H9 (cell line): ENCODE data around the gene MRRF. TPM values are rescaled to one million over a fixed set of nuclear protein-coding genes. Genes with fewer than 3 reads are reported as not detected.

Experiments used
- DNase-seq: peaks from one replicate; pipeline ENCODE4 v3.0.0-alpha.2; 2017
- H2AFZ ChIP-seq: one replicate; pipeline ENCODE4 v1.6.1; 2013; ENCODE audit warnings: mild to moderate bottlenecking, low read length, control low read depth, moderate library complexity
- H2AK5ac ChIP-seq: 2 replicates; pipeline ENCODE4 v1.6.1; 2013; ENCODE audit warnings: low read length, control low read depth, mixed read lengths; ENCODE audit not compliant: insufficient read length
- H2BK120ac ChIP-seq: one replicate; pipeline ENCODE4 v1.6.1; 2013; ENCODE audit warnings: low read depth, mild to moderate bottlenecking, low read length, control low read depth, inconsistent platforms; ENCODE audit not compliant: poor library complexity, severe bottlenecking
- H2BK12ac ChIP-seq: 2 replicates; pipeline ENCODE4 v1.6.1; 2013; ENCODE audit warnings: low read length, control low read depth, mixed read lengths, low read depth; ENCODE audit not compliant: insufficient read length
- H2BK15ac ChIP-seq: 2 replicates; pipeline ENCODE4 v1.6.1; 2013; ENCODE audit warnings: low read depth, low read length, control low read depth
- H2BK20ac ChIP-seq: one replicate; pipeline ENCODE4 v1.6.1; 2013; ENCODE audit warnings: low read depth, mild to moderate bottlenecking, low read length, control low read depth, inconsistent platforms; ENCODE audit not compliant: poor library complexity, severe bottlenecking
- H2BK5ac ChIP-seq: 2 replicates; pipeline ENCODE4 v1.6.1; 2013; ENCODE audit warnings: low read length, control low read depth, mixed read lengths; ENCODE audit not compliant: insufficient read length
- H3K14ac ChIP-seq: 2 replicates; pipeline ENCODE4 v1.6.1; 2013; ENCODE audit warnings: low read length, control low read depth; ENCODE audit not compliant: insufficient read depth
- H3K18ac ChIP-seq: 2 replicates; pipeline ENCODE4 v1.6.1; 2013; ENCODE audit warnings: low read depth, mild to moderate bottlenecking, mixed read lengths, low read length, control low read depth; ENCODE audit not compliant: insufficient read length
- H3K23ac ChIP-seq: 2 replicates; pipeline ENCODE4 v1.6.1; 2013; ENCODE audit warnings: low read length, control low read depth, mixed read lengths, low read depth; ENCODE audit not compliant: insufficient read length
- H3K23me2 ChIP-seq: 2 replicates; pipeline ENCODE4 v1.6.1; 2013; ENCODE audit warnings: low read depth, mild to moderate bottlenecking, mixed read lengths, low read length, control low read depth; ENCODE audit not compliant: insufficient read length, poor library complexity, severe bottlenecking
- H3K27ac ChIP-seq: 2 replicates; pipeline ENCODE4 v1.5.1; 2013; ENCODE audit warnings: low read length, control low read depth, mixed read lengths, low read depth; ENCODE audit not compliant: insufficient read length
- H3K27me3 ChIP-seq: 2 replicates; pipeline ENCODE4 v1.6.1; 2013; ENCODE audit warnings: low read length, control low read depth, inconsistent platforms; ENCODE audit not compliant: insufficient read depth
- H3K4ac ChIP-seq: 2 replicates; pipeline ENCODE4 v1.6.1; 2013; ENCODE audit warnings: low read depth, mild to moderate bottlenecking, control low read depth, inconsistent platforms, low read length, moderate library complexity
- H3K4me1 ChIP-seq: 2 replicates; pipeline ENCODE4 v1.6.1; 2013; ENCODE audit warnings: low read length, control low read depth, inconsistent platforms; ENCODE audit not compliant: insufficient read depth
- H3K4me2 ChIP-seq: 2 replicates; pipeline ENCODE4 v1.6.1; 2013; ENCODE audit warnings: low read length, control low read depth, mixed read lengths; ENCODE audit not compliant: insufficient read length, insufficient read depth
- H3K56ac ChIP-seq: 2 replicates; pipeline ENCODE4 v1.6.1; 2013; ENCODE audit warnings: low read depth, mild to moderate bottlenecking, mixed read lengths, low read length, control low read depth; ENCODE audit not compliant: insufficient read length
- H3K79me1 ChIP-seq: 2 replicates; pipeline ENCODE4 v1.6.1; 2013; ENCODE audit warnings: low read depth, mild to moderate bottlenecking, moderate library complexity, low read length, control low read depth, inconsistent platforms; ENCODE audit not compliant: insufficient read depth, poor library complexity, severe bottlenecking
- H3K79me2 ChIP-seq: 2 replicates; pipeline ENCODE4 v1.6.1; 2013; ENCODE audit warnings: low read length, control low read depth, inconsistent platforms; ENCODE audit not compliant: insufficient read depth
- H3K9ac ChIP-seq: 2 replicates; pipeline ENCODE4 v1.6.1; 2013; ENCODE audit warnings: low read length, control low read depth, mixed read lengths; ENCODE audit not compliant: insufficient read length; ENCODE audit errors: extremely low read depth
- H3K9me3 ChIP-seq: one replicate; pipeline ENCODE4 v1.6.1; 2013; ENCODE audit warnings: low read depth, low read length, inconsistent platforms; ENCODE audit not compliant: control insufficient read depth
- H3T11ph ChIP-seq: one replicate; pipeline ENCODE4 v1.6.1; 2013; ENCODE audit warnings: mild to moderate bottlenecking, low read length, control low read depth, inconsistent platforms
- H4K20me1 ChIP-seq: one replicate; pipeline ENCODE4 v1.6.1; 2013; ENCODE audit not compliant: control insufficient read depth, insufficient read length, insufficient read depth
- H4K5ac ChIP-seq: 2 replicates; pipeline ENCODE4 v1.6.1; 2013; ENCODE audit warnings: low read depth, mild to moderate bottlenecking, mixed read lengths, low read length, control low read depth; ENCODE audit not compliant: insufficient read length
- H4K8ac ChIP-seq: replicated peaks from 2 replicates; pipeline ENCODE4 v1.6.1; 2013; ENCODE audit warnings: low read length, control low read depth, mixed read lengths, low read depth; ENCODE audit not compliant: insufficient read length
- H4K91ac ChIP-seq: 2 replicates; pipeline ENCODE4 v1.6.1; 2013; ENCODE audit warnings: low read depth, mild to moderate bottlenecking, moderate library complexity, mixed read lengths, low read length, control low read depth; ENCODE audit not compliant: insufficient read length
- H3K27ac Mint-ChIP-seq, 3 experiments: 2 replicates in 2 of 3; 3 replicates in 1 of 3; pipeline ENCODE4 v1.8.0; 2020 to 2021; ENCODE audit warnings: mixed read lengths in 3 of 3, mild to moderate bottlenecking in 1 of 3, moderate library complexity in 1 of 3
- H3K27me3 Mint-ChIP-seq: 2 replicates; pipeline ENCODE4 v1.8.0; 2021; ENCODE audit warnings: low read depth, mild to moderate bottlenecking, moderate library complexity, mixed read lengths
- H3K36me3 Mint-ChIP-seq, 3 experiments: 2 replicates in 2 of 3; 3 replicates in 1 of 3; pipeline ENCODE4 v1.8.0; 2020 to 2021; ENCODE audit warnings: low read depth in 3 of 3, mixed read lengths in 3 of 3; ENCODE audit not compliant: insufficient read depth in 1 of 3
- H3K4me1 Mint-ChIP-seq, 2 experiments: 2 replicates each; pipeline ENCODE4 v1.8.0; 2020; ENCODE audit warnings: mixed read lengths in 2 of 2
- H3K4me3 Mint-ChIP-seq, 2 experiments: 2 replicates in 1 of 2; 3 replicates in 1 of 2; pipeline ENCODE4 v1.8.0; 2020 to 2021; ENCODE audit warnings: mild to moderate bottlenecking in 2 of 2, mixed read lengths in 2 of 2, moderate library complexity in 1 of 2
- H3K9me3 Mint-ChIP-seq, 2 experiments: 2 replicates in 1 of 2; 3 replicates in 1 of 2; pipeline ENCODE4 v1.8.0; 2020; ENCODE audit warnings: mild to moderate bottlenecking in 2 of 2, mixed read lengths in 2 of 2, moderate library complexity in 1 of 2
- CTCF ChIP-seq: fragments of 200-600 bp; sonication (generic); conservative IDR thresholded peaks from 3 replicates; pipeline ENCODE4 v1.8.0; 2021; ENCODE audit warnings: antibody characterized with exemption, mild to moderate bottlenecking
- WGBS: extraction: QIAGEN DNeasy Blood & Tissue Kit; methylation state at CpG from one replicate; pipeline ENCODE4 v1.1.7; 2013; ENCODE audit warnings: missing lambda C conversion rate, low lambda C conversion rate, mixed read lengths; ENCODE audit not compliant: insufficient read length; ENCODE audit errors: extremely low coverage; 5-methylcytosine and 5-hydroxymethylcytosine counted together
- total RNA-seq: library from RNA; stranded (reverse); gene quantifications from 2 replicates; pipeline ENCODE4 v1.2.1, GENCODE V29; 2021

MRRF gene
- total RNA-seq, 1 experiment from 2014 or later = 33.7 TPM

- Histone ChIP-seq H2BK5ac (no peak overlapping the region), H2BK12ac (no peak overlapping the region), H3K23ac (no peak overlapping the region), H3K79me2 (no peaks in the 10 kb centered on the region), H2BK120ac (no peak overlapping the region), H3K4me2 (no peak overlapping the region), H3K79me1 (no peaks in the 10 kb centered on the region), H3K4ac (no peak overlapping the region), H3T11ph (no peak overlapping the region), H4K20me1 (no peaks in the 10 kb centered on the region), H2BK15ac (no peak overlapping the region), H3K23me2 (no peaks in the 10 kb centered on the region), H3K27me3 (no peaks in the 10 kb centered on the region), H4K5ac (no peak overlapping the region), H3K9ac (no peak overlapping the region), H2BK20ac (no peak overlapping the region), H4K91ac (no peak overlapping the region), H3K18ac (no peak overlapping the region), H3K56ac (no peak overlapping the region), H2AK5ac (no peak overlapping the region), H3K9me3 (no peaks in the 10 kb centered on the region), H3K27ac (no peak overlapping the region), H3K4me1 (no peaks in the 10 kb centered on the region), H4K8ac (no peak overlapping the region), H3K14ac (no peak overlapping the region), H2AFZ (no peak overlapping the region)
- peaks cover 4 to 27% (median 22%) of the 10 kb centered on the region in 3 experiments; a peak in 6 of 7 replicates for H3K36me3 Mint-ChIP-seq
- H3K27ac Mint-ChIP-seq = no peak overlapping the region
- WGBS = no CpG with 5 or more reads among the region's 2 CpGs
- H3K27me3 Mint-ChIP-seq = no peaks in the 10 kb centered on the region
- no peak overlapping the region for H3K4me3 Mint-ChIP-seq
- DNase-seq = no peak
- TF ChIP-seq CTCF = no peak
- no peaks in the 10 kb centered on the region for H3K4me1 Mint-ChIP-seq
- no peaks in the 10 kb centered on the region for H3K9me3 Mint-ChIP-seq
Observed at GRCh38 chr9:122315534-122315933, 50.9 kb downstream of the MRRF start.
